ENCODE measurements around the gene NSUN4. TPM values are rescaled to one million over a fixed set of nuclear protein-coding genes. Genes with fewer than 3 reads are reported as not detected.

The NSUN4 gene
- total RNA-seq: 35.3 and 38.6 TPM in 2 replicates

GRCh38 chr1:46340404-46341221, at the start of gene NSUN4:
Gene NSUN4, plus strand, starts transcription at chr1:46340807. Its CDS starts 20 bp downstream, at chr1:46340827.
- peaks cover 33% of the 10 kb centered on the region for H3K4me1 Mint-ChIP-seq
- H3K36me3 Mint-ChIP-seq (ENCODE audit: low read depth): peaks cover 39% of the 10 kb centered on the region
- H3K4me3 Mint-ChIP-seq: peak within 1 kb of the TSS; percentile 99
- ChIA-PET POLR2A (interaction anchor here (0.6 to 4.9 kb wide), 17 partner anchors 8 to 1619 kb away, joined by 3 to 66 read pairs (median 5); partner anchors contain the start of genes GPBP1L1, LRRC41, POMGNT1 and RAD54L), CTCF (interaction anchor here (0.9 to 3.6 kb wide), 2 partner anchors 13 to 37 kb away, joined by 3 to 22 read pairs; partner anchors contain the start of genes LRRC41 and UQCRH)
- TF ChIP-seq, protein P1, sequence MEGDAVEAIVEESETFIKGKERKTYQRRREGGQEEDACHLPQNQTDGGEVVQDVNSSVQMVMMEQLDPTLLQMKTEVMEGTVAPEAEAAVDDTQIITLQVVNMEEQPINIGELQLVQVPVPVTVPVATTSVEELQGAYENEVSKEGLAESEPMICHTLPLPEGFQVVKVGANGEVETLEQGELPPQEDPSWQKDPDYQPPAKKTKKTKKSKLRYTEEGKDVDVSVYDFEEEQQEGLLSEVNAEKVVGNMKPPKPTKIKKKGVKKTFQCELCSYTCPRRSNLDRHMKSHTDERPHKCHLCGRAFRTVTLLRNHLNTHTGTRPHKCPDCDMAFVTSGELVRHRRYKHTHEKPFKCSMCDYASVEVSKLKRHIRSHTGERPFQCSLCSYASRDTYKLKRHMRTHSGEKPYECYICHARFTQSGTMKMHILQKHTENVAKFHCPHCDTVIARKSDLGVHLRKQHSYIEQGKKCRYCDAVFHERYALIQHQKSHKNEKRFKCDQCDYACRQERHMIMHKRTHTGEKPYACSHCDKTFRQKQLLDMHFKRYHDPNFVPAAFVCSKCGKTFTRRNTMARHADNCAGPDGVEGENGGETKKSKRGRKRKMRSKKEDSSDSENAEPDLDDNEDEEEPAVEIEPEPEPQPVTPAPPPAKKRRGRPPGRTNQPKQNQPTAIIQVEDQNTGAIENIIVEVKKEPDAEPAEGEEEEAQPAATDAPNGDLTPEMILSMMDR (IDR thresholded peaks at IDR 0.05): peak; percentile 50
- H3K27ac Mint-ChIP-seq: peak within 1 kb of the TSS; percentile 98
- H3K9me3 Mint-ChIP-seq: no peaks in the 10 kb centered on the region
- intact Hi-C loops (cut with micrococcal nuclease): loop anchor here (1.0 to 10.0 kb wide), 6 partner anchors 8 to 656 kb away; partner anchors contain the start of genes GPBP1L1, LRRC41, RAD54L and TMEM69
- H3K27me3 Mint-ChIP-seq: no peaks in the 10 kb centered on the region
- ATAC-seq (ENCODE audit: low read depth) (peak; percentile 81), DNase-seq (peak; percentile 69)

DNA sequence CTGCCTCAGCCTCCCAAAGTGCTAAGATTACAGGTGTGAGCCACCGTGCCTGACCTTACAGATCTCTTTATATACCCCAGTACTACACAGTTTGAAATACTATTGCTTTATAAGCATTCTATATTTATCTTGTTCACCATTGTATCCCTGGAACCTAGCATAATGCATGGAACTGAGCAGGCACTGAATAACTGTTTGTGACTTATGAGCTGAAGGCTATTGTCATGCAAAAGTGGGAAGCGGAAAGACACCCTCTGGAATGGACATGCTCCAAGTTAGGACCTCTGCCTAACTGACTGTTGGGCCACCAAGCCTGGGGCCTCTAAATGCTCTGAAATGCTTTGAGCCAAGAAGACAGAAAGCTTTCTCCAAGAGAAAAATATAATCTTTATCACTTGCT, 45.3 kb upstream of the NSUN4 start:
- ATAC-seq (ENCODE audit: low read depth): no peak
- peaks cover under 1% of the 10 kb centered on the region for H3K4me1 Mint-ChIP-seq
- ChIA-PET CTCF (interaction anchor here (9.9 kb wide), 1 partner anchor 52 kb away, joined by 62 read pairs; no protein-coding TSS in a partner anchor), POLR2A (no interaction called here)
- no peaks in the 10 kb centered on the region for H3K27me3 Mint-ChIP-seq
- H3K27ac Mint-ChIP-seq: no peak overlapping the region
- intact Hi-C loops (cut with micrococcal nuclease): no loop called here
- TF ChIP-seq, protein P1 (IDR thresholded peaks at IDR 0.05): no peak
- H3K9me3 Mint-ChIP-seq: no peaks in the 10 kb centered on the region
- H3K4me3 Mint-ChIP-seq: no peak overlapping the region
- peaks cover 46% of the 10 kb centered on the region for H3K36me3 Mint-ChIP-seq (ENCODE audit: low read depth)
- no peak for DNase-seq

DNA sequence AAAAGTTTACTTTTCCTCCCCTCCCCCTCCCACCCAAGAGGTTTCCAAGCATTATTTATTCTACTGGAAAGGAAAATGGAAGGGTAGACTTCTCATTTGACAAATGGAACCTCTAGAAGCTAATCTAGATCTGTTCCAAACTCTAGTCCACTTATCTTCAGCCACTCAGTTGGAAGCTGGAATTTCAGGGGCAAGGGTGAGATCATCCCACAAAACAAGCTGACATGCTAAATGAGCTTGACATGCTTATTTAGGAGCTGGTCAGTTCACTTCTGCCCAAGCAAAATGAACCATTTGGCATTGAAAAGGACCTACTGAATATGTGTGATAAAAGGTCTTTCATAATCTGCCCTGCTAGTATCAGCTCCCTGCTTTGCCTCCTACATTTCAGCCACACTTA, 42.2 kb upstream of the NSUN4 start:
- Mint-ChIP-seq H3K27ac (no peak overlapping the region), H3K4me3 (no peak overlapping the region), H3K9me3 (no peaks in the 10 kb centered on the region), H3K4me1 (peaks cover 20% of the 10 kb centered on the region), H3K36me3 (ENCODE audit: low read depth) (peaks cover 43% of the 10 kb centered on the region), H3K27me3 (no peaks in the 10 kb centered on the region)
- ChIA-PET CTCF (interaction anchor here (9.9 kb wide), 1 partner anchor 49 kb away, joined by 62 read pairs; no protein-coding TSS in a partner anchor), POLR2A (interaction anchor here (1.0 kb wide), 1 partner anchor 45 kb away, joined by 4 read pairs; no protein-coding TSS in a partner anchor)
- DNase-seq (no peak), ATAC-seq (ENCODE audit: low read depth) (no peak)
- intact Hi-C loops (cut with micrococcal nuclease): no loop called here
- TF ChIP-seq, protein P1 (IDR thresholded peaks at IDR 0.05): no peak

DNA sequence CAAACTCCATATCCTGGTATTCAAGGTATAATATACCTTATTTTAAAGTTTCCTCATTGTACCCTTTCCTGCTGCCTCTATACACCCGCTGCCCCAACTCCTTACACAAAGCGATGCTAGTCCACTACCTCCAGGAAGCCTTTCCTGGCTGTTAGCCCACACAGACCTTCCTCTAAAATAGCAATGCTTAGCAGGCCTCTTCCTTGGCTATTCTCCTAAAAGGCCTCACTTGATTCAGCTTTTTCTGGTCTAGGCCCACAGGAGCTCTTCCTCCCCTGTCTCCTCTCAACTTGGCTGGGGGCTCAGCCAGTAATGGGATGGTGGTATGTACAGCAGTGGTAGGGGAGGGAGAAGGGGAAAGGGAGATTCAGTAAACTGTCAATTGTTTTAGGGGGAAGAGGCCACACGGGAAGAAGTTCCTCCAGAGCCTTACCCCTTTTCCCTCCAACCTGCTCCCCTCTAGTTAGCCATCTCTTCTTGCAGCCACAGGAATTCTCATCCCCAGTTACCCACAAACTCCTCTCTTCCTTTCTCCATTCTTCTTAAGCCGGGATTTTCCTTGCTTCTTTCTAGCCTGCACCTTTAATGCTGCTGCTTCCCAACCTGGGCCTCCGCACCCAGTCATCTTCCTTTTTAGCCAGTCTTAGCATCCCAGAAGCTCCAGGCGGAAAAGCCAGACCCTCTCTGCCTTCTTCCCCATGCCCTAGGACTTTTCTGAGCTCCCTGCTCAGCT, 39.8 kb upstream of the NSUN4 start:
- no peak for ATAC-seq (ENCODE audit: low read depth)
- H3K27ac Mint-ChIP-seq: no peak overlapping the region
- POLR2A ChIA-PET: no interaction called here
- peaks cover 37% of the 10 kb centered on the region for H3K36me3 Mint-ChIP-seq (ENCODE audit: low read depth)
- peaks cover 41% of the 10 kb centered on the region for H3K4me1 Mint-ChIP-seq
- TF ChIP-seq, protein P1 (IDR thresholded peaks at IDR 0.05): no peak
- intact Hi-C loops (cut with micrococcal nuclease): loop anchor here (5.0 to 10.0 kb wide), 2 partner anchors 314 to 416 kb away; partner anchors contain the start of genes EFCAB14 and MOB3C
- H3K27me3 Mint-ChIP-seq: no peaks in the 10 kb centered on the region
- H3K4me3 Mint-ChIP-seq: peak overlapping the region; percentile 99
- CTCF ChIA-PET: interaction anchor here (9.9 kb wide), 1 partner anchor 47 kb away, joined by 62 read pairs; no protein-coding TSS in a partner anchor
- DNase-seq: no peak
- H3K9me3 Mint-ChIP-seq: no peaks in the 10 kb centered on the region

All from activated B cell treated with CpG ODN at 0.5 μM for 24 hours (primary cell).